Glomerular endothelial cell (primary cell): ENCODE measurements around the gene IRF8. TPM values are rescaled to one million over a fixed set of nuclear protein-coding genes. Genes with fewer than 3 reads are reported as not detected.
"Not testable (repeated sequence)": the region's sequence is repeated elsewhere in the genome, so short reads cannot be mapped to it uniquely, and the experiment has no call there.

Source experiments
- DNase-seq: peaks from one replicate; pipeline ENCODE4 v3.0.0-alpha.2; 2011; ENCODE audit warnings: low read depth, low spot score; ENCODE audit errors: extremely low read depth
- total RNA-seq: library from RNA; depleted of rRNA; stranded (reverse); fragments of >200 nt; gene quantifications from 2 replicates; pipeline ENCODE4 v1.2.3, GENCODE V29; 2015

The IRF8 gene
- total RNA-seq, 1 donor from 2014 or later: 1.5 TPM

- no peak for DNase-seq
Observed at GRCh38 chr16:85929259-85929721, 30.3 kb downstream of the IRF8 start.

GRCh38 chr16:85930301-85930700, 31.3 kb downstream of the IRF8 start:
- no peak for DNase-seq

- no peak for DNase-seq
Observed at GRCh38 chr16:85931596-85932402, 32.8 kb downstream of the IRF8 start.

- no peak for DNase-seq
Observed at GRCh38 chr16:85934210-85934609, 35.2 kb downstream of the IRF8 start.

DNA sequence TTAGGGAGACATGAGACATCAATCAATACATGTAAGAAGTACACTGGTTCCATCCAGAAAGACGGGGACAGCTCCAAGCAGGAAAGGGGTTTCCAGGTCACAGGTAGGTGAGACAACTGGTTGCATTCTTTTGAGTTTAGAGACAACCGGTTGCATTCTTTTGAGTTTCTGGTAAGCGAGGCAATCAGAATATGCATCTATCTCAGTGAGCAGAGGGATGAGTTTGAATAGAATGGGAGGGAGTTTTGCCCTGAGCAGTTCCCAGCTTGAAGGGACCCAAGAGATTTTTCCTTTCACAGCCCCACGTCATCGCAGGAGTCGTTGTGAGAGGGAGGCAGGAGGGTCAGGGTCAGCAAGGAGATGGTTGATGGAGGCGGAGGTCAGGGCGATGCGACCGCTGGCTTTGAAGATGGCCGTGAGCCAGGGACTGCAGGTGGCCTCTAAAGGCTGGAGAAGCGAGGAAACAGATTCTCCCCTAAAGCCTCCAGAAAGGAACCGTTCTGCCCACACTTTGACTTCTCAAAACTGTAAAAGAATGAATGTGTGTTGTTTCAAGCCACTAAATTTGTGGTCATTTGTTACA, 36.5 kb downstream of the IRF8 start:
- DNase-seq: no peak

DNA sequence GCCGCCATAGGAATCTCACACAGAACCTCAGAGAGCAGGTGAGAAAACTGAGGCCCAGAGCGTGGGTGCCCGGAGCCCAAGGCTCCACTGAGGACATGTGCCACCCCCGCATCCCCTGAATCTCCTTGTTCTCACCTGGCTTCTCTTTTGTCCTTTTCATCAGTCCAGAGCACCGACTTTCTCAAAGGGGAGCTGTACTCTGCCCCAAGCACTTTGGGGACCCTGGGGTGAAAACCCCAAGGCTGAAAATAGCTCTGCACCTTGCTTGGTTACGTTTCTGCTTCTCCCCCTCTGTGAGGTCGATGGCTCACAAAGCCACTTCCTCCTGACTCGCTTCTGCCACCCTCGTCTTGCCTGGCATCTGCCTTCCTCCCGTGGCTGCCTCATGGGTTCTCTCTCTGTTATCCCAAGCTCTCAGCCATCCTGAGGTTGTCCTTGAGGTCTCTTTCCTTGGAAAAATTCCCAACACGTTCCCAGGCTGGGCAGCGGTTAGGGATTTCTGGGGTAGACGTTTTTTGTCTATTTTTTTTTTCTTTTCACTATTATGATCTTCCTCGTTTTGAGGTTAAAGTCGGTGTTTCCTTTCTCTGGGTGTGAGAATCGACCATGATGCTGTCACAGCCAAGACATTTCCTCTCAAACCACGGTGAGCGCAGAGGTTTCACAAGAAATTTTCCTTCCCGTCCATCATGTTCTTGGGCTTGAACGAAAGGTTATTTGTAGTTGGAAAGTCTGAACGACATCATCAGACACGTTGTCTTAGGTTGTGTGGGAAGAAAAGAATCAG, 37.2 kb downstream of the IRF8 start:
- DNase-seq: no peak

GRCh38 chr16:85936816-85937215, 37.9 kb downstream of the IRF8 start:
- no peak for DNase-seq

GRCh38 chr16:85940214-85940613, 41.3 kb downstream of the IRF8 start:
- no peak for DNase-seq

DNA sequence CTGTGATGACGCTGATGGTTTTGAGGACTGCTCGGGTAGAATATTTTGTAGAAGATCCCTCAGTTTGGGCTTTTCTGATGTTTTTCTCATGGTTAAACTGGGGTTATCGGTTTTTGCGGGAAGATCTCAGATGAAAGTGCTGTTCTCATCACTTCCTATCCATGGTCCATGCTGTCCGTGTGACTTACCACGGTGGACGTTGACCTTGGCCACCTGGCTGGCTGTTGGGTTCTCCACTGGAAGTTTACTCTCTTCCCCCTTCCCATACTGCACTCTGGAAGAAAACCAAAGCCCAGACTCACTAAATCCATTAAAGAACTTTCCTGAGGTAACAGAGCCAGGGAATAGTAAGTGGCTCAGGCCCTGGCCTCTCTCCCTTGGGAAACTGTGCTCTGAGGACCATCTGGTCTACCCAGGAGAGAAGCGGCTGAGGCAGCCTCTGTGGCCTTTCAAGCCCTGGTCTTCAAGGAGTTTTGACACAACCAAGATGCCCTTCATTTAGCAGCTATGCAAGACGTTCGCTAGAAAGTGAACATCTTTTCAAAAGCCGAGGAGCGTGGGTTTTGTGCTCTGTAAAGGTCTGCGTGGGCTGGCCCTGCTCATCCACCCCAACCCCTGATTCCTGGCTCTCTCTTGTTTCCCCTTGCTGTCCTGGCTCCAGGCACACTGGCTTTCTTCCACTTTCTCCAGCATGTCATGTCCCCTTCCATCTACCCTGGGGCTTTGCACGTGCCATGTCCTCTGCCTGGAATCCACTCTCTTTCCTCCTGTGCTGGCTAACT, 43.1 kb downstream of the IRF8 start:
- no peak for DNase-seq

GRCh38 chr16:85942659-85943058, 43.7 kb downstream of the IRF8 start:
- DNase-seq: not testable (repeated sequence)

- no peak for DNase-seq
Observed at GRCh38 chr16:85943711-85944110, 44.7 kb downstream of the IRF8 start.

DNA sequence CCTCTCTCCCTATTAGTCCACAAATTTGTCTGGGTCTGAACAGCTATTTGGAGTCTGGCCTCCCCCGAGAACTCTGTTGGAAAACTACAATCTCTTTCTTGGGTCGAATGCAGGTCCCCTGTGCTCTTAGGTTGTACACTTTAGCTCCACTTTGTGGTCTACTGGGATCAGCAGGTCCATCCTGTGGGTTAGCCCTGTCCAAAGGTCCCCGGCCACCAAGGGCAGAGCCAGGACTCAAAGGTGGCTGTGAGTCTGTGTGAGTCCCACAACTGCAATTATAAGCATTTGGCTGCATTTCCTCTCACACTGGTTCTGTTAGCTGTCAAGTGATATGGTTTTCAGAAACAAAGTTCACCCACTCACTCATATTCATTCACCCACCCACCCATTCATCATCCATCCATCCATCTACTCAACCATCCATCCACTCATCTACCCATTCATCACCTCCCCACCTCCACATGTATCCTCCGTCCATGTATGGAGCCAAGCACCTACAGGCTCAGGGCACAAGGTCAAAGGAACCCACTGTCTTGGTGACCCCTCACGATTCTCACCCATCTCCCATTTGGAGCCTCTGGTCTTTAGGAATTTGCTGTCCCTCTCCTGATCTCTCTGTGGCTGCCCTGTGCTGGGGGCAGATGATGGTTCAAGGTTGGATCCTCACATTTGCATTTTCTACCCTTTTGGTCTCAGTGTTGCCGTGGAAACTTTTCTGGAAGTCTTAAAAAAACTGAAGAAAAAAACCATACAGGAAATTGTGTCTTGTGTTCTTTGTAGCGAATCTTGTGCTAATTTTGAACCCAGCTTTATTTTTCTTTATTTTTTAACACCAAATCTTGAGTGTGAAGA, 45.8 kb downstream of the IRF8 start:
- no peak for DNase-seq

- DNase-seq: no peak
Observed at GRCh38 chr16:85945424-85945751, 46.4 kb downstream of the IRF8 start.

GRCh38 chr16:85946541-85947124, 47.7 kb downstream of the IRF8 start:
- no peak for DNase-seq

DNA sequence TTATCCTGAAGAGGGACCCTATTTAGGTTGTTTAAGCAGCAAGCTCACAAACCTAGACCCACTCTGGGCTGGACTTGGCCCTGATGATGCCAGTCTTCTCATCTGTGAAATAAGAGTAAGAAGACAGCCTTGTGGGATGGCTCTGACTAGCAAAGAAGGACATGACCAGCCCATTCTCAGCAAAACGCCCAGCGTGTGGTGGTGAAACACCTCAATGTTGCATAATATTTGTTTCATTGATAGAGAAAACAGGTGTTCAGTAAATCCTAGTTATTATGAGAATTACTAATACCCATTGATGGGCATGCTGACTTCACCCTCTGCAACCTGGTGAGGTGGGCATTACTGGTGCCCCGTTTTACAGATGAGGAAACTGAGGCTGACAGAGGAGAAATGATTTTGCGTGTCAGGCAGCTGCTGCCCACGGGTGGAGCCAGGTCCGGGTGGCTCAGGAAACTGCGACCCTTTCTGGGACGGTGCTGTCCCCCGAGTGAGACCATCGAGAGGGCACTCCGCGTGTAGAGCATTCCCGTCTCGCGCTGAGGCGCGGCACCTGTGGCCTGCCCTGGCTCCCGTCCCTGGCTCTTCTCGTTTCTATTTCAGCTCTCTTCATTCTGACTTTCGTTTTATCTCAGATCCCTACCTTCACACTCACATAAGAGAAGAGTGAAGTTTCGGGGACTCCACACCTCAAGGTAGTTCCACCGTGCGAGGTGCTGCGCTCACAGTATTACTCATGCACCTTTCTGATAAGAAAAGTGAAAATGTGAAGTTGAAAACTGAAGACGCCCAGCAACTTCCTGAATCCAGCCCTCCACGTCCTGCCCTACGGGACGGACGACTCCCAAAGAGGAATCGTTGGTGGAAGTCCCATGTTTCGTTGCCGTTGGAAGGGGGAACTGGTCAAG, 48.5 kb downstream of the IRF8 start:
- DNase-seq: no peak

DNA sequence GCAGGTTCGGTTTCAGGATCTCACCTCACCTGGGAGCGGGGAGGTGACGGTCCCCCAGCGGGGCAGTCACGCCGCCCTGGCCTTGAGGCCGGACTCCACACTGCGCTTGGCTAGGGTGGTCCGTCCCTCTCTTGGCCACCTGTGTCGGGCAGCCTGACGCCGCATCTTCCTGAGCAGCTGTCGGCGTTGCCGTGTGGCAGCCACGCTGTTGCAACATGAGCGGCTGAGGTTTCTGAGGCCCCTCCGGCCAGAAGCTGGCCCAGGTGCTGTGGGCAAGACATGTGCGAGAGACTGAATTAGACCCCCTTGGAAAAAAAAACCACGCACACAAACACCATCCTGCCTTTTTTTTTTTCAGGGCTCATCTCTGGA, 49.2 kb downstream of the IRF8 start:
- no peak for DNase-seq

DNA sequence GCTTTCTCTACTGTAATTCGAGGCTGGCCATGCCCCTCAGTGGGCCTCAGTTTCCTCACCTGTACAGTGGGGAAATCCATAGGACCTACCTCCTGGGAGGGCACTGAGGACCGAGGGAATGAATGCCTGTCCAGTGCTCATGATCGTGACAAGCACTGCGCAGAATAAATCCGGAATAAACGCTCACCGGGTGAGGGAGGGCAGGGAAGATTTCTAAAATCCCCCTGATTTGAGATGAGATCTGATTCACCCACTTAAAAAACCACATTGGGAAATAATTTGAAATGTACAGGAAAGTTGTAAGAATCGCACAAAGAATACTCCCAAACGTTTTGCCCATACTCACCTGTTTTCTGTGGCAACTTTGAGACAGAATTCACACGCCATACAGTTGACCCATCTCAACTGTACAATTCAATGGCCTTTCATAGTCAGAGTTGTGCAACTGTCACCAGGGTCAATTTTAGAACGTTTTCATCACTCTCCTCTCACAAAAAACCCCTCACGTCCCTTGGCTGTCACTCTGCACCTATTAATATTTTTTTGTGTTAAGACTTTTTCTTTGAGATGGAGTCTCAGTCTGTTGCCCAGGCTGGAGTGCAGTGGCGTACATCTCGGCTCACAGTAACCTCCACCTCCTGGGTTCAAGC, 49.8 kb downstream of the IRF8 start:
- no peak for DNase-seq
